Measurements from ENCODE around the gene ALK.
A peak's percentile ranks its signal among the peaks of the same experiment; 100 is the strongest.

Gene ALK

DNA sequence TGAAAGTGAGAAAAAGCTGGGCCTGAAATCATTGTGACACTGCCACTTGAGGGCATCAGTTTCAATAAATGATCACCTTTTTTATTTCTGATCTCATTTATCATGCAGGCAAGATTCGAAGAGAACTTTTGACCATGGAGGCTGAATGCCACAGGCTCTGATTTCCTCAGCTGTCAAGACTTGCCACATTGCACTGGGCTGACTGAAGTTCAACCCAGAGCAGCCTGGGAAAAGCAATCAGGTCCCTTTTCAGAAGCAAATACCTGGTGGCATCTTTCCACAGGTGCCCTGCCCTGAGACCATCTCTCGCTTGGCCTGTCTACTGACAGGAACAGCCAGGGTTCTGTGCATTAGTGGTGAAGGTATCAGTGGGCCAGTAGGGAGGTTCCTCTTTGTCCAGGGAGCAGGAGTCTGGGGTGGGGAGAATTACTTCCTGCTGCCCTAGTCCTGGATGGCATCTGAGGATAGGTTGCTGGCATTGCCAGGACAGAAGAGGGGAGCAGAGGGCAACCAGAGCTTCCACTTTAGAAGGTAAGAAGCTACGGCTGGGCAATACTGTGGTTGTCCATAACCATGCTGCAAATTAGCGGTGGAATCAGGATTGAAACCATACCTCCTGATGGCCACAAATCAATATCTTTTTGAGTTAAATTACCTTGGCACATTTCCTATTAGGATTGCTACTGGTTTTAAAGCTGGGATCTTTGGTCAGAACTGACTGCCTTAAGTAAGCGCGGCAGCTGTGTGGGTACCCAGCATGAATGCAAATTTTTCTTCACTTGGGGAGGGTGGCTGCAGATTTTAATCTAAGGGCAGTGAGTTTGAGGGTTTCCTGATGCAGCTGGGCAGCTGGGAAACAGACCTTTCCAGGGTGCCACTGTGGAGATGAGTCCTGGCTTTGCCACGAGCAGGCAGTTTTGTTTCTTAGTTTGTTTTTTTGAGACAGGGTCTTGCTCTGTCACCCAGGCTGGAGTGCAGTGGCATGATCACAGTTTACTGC is 394.5 kb downstream of the ALK start:
- DNase-seq (ENCODE audit: low spot score): no peak

DNA sequence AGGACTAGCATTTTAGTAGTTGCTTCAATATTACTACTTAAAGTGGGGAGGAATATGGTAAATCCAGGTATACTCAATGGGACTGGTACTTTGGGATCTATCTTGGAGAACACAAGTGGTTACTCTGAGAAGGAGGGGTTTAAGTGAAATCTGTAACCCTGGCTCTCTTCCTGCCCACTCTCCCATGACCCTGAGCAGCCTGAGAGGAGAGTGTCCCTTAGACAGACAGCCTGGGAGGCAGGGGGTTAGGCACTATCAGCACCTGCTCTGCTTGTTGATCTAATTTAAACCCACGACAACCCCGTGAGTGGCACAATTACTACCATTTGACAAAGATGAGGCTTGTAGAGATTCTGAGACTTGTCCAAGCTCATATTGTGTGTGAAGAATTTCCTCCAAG is 395.5 kb downstream of the ALK start:
- DNase-seq (ENCODE audit: low spot score): no peak

- DNase-seq (ENCODE audit: low spot score): no peak
These were observed 396.7 kb downstream of the ALK start for GRCh38 chr2:29524652-29525051.

GRCh38 chr2:29522951-29523669 is 398.3 kb downstream of the ALK start:
- DNase-seq (ENCODE audit: low spot score): peak; percentile 26

GRCh38 chr2:29520001-29520400 is 401.4 kb downstream of the ALK start:
- no peak for DNase-seq (ENCODE audit: low spot score)

DNA sequence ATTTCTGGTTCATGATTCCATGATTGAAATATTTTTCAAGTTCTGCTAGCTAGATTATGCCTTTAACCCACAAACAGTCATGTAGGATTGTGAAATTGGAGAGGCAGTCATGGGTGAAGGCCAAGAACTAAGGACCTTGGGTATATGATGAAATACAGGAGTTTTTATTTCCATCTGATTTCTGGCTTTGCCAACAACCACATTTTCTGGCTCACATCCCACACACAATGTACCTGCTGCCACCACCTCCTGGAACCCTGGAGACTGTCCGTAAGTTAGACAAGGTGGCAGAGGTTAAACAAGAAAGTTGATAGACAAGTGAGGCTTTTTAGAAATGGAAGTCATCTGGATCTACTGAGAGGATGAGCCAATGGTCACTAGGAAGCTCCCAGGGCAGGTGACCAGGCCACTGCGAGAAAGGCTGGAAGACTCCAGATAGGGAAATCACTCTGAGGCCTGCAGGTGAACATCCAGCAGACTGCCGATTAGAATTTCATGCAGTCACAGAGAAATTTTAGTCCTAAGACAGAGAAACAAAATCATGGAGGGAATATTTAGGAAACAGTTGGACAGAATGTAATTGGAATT is 402.0 kb downstream of the ALK start:
- no peak for DNase-seq (ENCODE audit: low spot score)

- no peak for DNase-seq (ENCODE audit: low spot score)
These were observed 402.6 kb downstream of the ALK start for GRCh38 chr2:29518646-29519337.

DNA sequence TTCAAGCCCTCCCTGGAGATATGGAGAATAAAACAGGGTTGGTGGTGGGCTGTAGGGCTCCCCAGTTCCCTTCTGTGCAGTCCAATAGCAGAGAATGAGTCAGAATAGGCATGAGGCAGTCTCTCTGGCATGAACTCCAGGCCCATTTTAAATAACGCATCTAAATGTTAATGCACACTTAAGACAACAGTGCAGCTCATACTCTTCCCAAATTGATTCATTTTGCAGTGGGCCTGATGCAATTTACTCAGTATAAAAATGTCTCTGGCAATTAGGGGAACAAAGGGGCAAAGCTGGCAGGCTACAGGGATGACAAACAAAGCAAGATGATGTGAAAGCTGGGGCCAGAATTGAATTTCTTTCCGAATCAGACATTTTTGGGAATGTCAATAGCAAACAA is 403.4 kb downstream of the ALK start:
- no peak for DNase-seq (ENCODE audit: low spot score)

DNA sequence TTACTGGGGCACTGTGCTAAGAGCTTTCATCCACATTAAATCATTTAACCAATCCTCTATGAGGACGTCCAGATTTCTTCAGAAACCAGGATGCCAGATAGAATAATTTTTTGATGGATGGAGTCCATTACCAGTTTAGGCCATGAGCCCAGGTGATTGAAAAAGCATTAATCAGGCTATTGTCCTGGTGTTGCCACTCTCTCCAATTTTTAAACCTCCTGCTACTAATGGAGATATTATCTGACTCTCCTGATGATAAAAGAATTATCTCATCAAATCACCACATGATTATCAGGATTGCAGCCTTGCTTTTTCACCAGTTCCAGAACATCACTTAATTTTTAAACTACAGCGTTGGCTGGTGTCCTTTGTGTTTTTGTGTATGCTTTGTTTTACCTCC is 404.0 kb downstream of the ALK start:
- DNase-seq (ENCODE audit: low spot score): no peak

- DNase-seq (ENCODE audit: low spot score): no peak
These were observed 404.6 kb downstream of the ALK start for GRCh38 chr2:29516767-29517166.

DNA sequence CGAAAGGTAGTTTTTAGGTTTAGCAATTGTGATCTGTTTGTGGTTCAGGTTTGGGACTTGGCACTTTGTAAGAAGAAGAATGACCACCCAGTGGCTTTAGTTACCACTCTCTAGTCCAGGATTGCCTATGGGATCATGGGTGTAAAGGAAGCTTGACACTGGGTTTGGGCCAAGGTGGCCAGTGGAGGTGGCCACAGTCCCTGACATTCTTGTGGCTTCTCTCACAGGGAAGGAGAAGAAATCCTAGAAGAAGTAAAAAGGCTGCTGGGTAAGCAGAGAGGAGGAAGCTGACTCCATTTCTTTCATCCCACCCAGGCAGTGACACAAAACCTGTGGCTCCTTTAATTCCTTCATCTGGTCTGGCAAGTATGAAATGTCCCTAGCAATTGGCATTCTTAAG is 411.5 kb downstream of the ALK start:
- no peak for DNase-seq (ENCODE audit: low spot score)

GRCh38 chr2:29509397-29509796 is 412.0 kb downstream of the ALK start:
- no peak for DNase-seq (ENCODE audit: low spot score)

DNA sequence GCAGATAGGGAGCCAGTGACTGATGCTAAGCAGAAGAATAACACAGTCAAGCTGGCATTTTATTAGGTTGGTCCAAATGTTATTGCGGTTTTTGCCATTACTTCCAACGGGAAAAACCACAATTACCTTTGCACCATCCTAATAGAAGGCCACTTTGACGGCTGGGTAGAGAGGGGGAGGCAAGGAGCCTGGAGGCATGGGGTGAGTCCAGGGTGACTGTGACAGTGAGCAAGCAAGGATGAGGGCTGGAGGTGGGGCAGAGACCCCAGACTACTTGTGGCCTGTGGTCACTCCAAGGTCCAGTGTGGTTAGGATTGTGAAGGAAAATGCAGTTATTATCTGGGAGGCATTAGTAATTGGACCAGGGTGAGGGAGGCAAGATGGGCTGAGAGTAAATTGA is 416.6 kb downstream of the ALK start:
- no peak for DNase-seq (ENCODE audit: low spot score)

GRCh38 chr2:29502460-29502911 is 418.9 kb downstream of the ALK start:
- DNase-seq (ENCODE audit: low spot score): no peak

DNA sequence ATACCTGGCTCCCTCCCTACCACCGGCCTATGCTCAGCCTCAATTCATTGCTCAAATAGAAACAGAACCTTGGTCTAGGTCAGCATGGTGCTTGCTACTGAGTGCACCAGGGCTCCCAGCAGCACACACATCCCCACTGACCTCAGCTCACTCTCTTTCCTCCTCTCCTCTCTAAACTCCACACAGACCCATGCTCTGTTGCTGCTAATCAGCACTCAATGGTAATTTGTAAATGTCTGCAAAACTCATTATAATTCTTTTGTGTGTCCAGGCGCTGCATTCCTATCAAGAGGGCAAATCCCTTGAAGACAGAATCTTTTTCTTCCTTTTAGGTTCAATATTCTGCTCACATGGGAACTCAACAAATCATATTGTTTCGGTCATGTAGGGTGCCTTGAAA is 424.0 kb downstream of the ALK start:
- DNase-seq (ENCODE audit: low spot score): no peak

- DNase-seq (ENCODE audit: low spot score): no peak
These were observed 425.2 kb downstream of the ALK start for GRCh38 chr2:29496198-29496597.

GRCh38 chr2:29495536-29496060 is 425.8 kb downstream of the ALK start:
- no peak for DNase-seq (ENCODE audit: low spot score)

- no peak for DNase-seq (ENCODE audit: low spot score)
These were observed 426.3 kb downstream of the ALK start for GRCh38 chr2:29495068-29495467.

GRCh38 chr2:29492701-29493100 is 428.7 kb downstream of the ALK start:
- no peak for DNase-seq (ENCODE audit: low spot score)

DNA sequence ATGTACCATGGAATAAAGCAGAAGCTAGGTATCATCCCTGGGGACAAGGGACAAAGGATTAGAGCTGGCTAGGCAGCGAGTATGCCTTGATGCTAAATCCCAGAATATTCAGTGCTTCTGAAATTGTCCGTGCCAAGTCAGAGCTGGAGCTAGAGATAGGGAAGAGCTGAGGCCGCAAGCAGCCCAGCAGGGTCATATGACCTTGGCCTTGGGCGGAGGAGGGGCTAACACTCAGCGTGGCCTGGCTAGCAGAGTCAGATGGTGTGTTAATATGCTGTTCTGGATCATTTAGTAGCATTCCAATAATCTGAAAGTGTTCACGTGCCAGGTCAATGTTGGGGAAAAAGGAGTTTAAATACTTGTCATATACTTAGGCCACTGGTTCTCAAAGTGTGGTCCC is 431.3 kb downstream of the ALK start:
- DNase-seq (ENCODE audit: low spot score): no peak

DNA sequence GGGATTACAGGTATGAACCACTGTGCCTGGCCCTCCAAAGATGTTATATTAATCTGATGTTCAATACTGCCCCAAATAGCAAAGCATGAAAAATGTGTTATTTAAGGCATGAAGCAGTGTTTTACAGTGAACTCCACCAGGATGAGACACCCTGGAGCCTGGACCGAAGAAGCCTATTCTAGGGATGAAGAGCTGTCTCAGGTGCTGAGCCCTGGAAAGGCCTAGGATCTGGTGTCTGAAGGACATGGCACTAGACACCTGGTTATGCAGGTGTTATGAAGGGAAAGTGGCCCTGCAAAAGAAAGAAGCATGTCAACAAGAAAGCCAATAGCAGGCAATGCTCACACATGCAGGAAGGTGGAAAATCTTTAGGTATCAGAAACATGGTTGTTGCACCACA is 431.8 kb downstream of the ALK start:
- no peak for DNase-seq (ENCODE audit: low spot score)

DNA sequence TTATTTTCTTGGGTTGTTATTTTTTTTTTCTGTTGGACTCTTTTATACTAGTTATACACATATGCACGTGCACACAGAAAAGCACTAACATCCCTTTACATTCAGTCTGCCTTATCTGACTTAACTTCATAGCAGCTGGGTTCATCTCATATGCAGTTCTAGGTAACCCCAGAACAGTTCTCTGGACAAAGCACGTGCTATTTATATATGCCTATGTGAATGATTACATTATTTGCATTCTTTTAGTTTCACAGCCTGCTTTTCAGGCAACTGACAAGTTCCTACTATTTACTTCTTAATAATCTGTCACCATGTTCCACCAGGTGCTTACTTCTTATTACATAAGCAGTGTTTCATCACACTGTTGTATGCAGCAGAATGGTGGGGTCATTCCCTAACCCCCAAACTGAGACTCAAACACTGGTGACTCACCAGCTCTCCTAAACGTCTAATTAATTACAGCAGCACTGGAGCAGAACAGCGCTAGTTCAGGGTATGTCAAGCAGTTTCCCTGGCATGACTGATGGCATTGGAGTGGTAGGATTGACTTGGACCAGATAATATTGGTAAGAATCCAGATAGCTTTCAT is 433.3 kb downstream of the ALK start:
- no peak for DNase-seq (ENCODE audit: low spot score)
